Measurements from ENCODE around the gene CDH24. TPM values are rescaled to one million over a fixed set of nuclear protein-coding genes. Genes with fewer than 3 reads are reported as not detected.
A peak's percentile ranks its signal among the peaks of the same experiment; 100 is the strongest.

CDH24 gene
- total and polyA plus RNA-seq, 2 of the 4 experiments (the other 2 are of a cell fraction): 3.9 to 24.4 TPM

- Histone ChIP-seq H3K56ac (ENCODE audit: extremely low read depth, insufficient read depth, low read length) (no peak overlapping the region), H2BK15ac (ENCODE audit: low read depth, low read length) (no peak overlapping the region), H2AK5ac (ENCODE audit: low read depth, low read length) (no peak overlapping the region), H4K5ac (ENCODE audit: low read depth, low read length) (no peak overlapping the region), H4K91ac (ENCODE audit: insufficient read depth, low read depth, low read length) (no peak overlapping the region), H3K27ac (ENCODE audit: insufficient read depth, low read length) (no peak overlapping the region), H4K8ac (ENCODE audit: low read depth in 2 of 2, low read length in 2 of 2) (no peak overlapping the region), H2AK9ac (replicated peaks; ENCODE audit: low read depth, low read length, poor library complexity) (no peak overlapping the region), H3K4me1 (ENCODE audit: control insufficient read depth, insufficient read depth, low read length) (peaks cover 3% of the 10 kb centered on the region; the same call in 1 of the 2 replicates), H4K20me1 (ENCODE audit: insufficient read depth, low read length) (peaks cover 34% of the 10 kb centered on the region; the same call in 1 of the 2 replicates), H3K9me1 (ENCODE audit: insufficient read depth, low read length) (peaks cover 7% of the 10 kb centered on the region; the same call in 1 of the 2 replicates), H3K9ac (ENCODE audit: low read depth, low read length) (no peak overlapping the region), H3K14ac (replicated peaks; ENCODE audit: low read depth, low read length) (0 out of 2 replicates have a peak overlapping the region, but pooled peaks have one; percentile 17), H2BK20ac (ENCODE audit: low read depth, low read length) (no peak overlapping the region), H2AFZ (replicated peaks; ENCODE audit: low read length, poor library complexity) (no peak overlapping the region), H2BK5ac (ENCODE audit: low read depth, low read length, poor library complexity, severe bottlenecking) (no peak overlapping the region), H3K18ac (ENCODE audit: low read depth, low read length) (no peak overlapping the region), H3K36me3 (ENCODE audit: control insufficient read depth, insufficient read depth, low read length) (peaks cover 21% of the 10 kb centered on the region), H3K27me3 (ENCODE audit: control insufficient read depth, insufficient read depth, low read length) (no peaks in the 10 kb centered on the region), H2BK120ac (ENCODE audit: low read depth, low read length) (no peak overlapping the region), H3K4ac (ENCODE audit: low read depth, low read length) (no peak overlapping the region), H3K23ac (ENCODE audit: low read depth, low read length) (peak overlapping the region; percentile 58), H3K79me1 (ENCODE audit: low read depth in 1 of 2, low read length in 2 of 2) (peaks cover 14 to 53% of the 10 kb centered on the region in 2 experiments), H3K4me3 (ENCODE audit: insufficient read depth, low read depth, low read length) (no peak overlapping the region), H3K4me2 (ENCODE audit: low read depth, low read length) (peak overlapping the region; percentile 99), H3K9me3 (ENCODE audit: control insufficient read depth, insufficient read depth, low read length) (no peaks in the 10 kb centered on the region)
- ATAC-seq (ENCODE audit: low read depth) (no peak), DNase-seq (no peak)
- TSS peak; percentile 44 for BruUV-seq (replicated peaks)
- no peak for TF ChIP-seq CHD1 (IDR thresholded peaks at IDR 0.05; ENCODE audit: low read depth, low read length)
- no peak for TF ChIP-seq CEBPB (IDR thresholded peaks at IDR 0.05; ENCODE audit: low read depth, low read length)
- TF ChIP-seq, protein P1, sequence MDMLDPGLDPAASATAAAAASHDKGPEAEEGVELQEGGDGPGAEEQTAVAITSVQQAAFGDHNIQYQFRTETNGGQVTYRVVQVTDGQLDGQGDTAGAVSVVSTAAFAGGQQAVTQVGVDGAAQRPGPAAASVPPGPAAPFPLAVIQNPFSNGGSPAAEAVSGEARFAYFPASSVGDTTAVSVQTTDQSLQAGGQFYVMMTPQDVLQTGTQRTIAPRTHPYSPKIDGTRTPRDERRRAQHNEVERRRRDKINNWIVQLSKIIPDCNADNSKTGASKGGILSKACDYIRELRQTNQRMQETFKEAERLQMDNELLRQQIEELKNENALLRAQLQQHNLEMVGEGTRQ (IDR thresholded peaks at IDR 0.05; ENCODE audit: low read depth, low read length): no peak
- TF ChIP-seq, protein P2, sequence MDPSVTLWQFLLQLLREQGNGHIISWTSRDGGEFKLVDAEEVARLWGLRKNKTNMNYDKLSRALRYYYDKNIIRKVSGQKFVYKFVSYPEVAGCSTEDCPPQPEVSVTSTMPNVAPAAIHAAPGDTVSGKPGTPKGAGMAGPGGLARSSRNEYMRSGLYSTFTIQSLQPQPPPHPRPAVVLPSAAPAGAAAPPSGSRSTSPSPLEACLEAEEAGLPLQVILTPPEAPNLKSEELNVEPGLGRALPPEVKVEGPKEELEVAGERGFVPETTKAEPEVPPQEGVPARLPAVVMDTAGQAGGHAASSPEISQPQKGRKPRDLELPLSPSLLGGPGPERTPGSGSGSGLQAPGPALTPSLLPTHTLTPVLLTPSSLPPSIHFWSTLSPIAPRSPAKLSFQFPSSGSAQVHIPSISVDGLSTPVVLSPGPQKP (IDR thresholded peaks at IDR 0.05; ENCODE audit: borderline replicate concordance, low read depth, low read length): no peak
- TF ChIP-seq RAD21 (IDR thresholded peaks at IDR 0.05; ENCODE audit: low read length): no peak
- TF ChIP-seq NFE2L2 (IDR thresholded peaks at IDR 0.05; ENCODE audit: low read depth, low read length): no peak
- no peak for TF ChIP-seq MXI1 (IDR thresholded peaks at IDR 0.05; ENCODE audit: borderline replicate concordance, low read depth, low read length)
- TF ChIP-seq MAZ (IDR thresholded peaks at IDR 0.05; ENCODE audit: borderline replicate concordance, low read depth, low read length): no peak
- in situ Hi-C loops (cut with MboI; ENCODE audit: low sequenced_read_pairs) (loop anchor here (25.0 kb wide), 1 partner anchor 1044 kb away; the partner anchor contains the start of genes EMC9, FITM1, PSME1 and PSME2), dilution Hi-C loops (cut with HindIII; ENCODE audit: low sequenced_read_pairs, unreplicated experiment) (no loop called here), intact Hi-C loops (cut with micrococcal nuclease) (no loop called here)
- ChIA-PET CTCF (interaction anchor here (1.8 kb wide), 1 partner anchor 24 kb away, joined by 13 read pairs; no protein-coding TSS in a partner anchor), POLR2A (ENCODE audit: unreplicated experiment) (no interaction called here)
- no CpG with 5 or more reads among the region's 2 CpGs for WGBS, 2 experiments (ENCODE audit: extremely low coverage in 2 of 2, insufficient read length in 1 of 2)
Measured at GRCh38 chr14:23093104-23093503, 35.8 kb upstream of the CDH24 start.

Measured in IMR-90 (cell line).